Hematopoietic multipotent progenitor cell treated with erythropoietin and hydrocortisone succinate and interleukin-3 and kit ligand, for 4 days (in vitro differentiated cells): Measurements from ENCODE around the gene CPT1C.

Experiments used
- DNase-seq: peaks from one replicate; pipeline ENCODE4 v3.0.0-alpha.2; 2015

The CPT1C gene

DNA sequence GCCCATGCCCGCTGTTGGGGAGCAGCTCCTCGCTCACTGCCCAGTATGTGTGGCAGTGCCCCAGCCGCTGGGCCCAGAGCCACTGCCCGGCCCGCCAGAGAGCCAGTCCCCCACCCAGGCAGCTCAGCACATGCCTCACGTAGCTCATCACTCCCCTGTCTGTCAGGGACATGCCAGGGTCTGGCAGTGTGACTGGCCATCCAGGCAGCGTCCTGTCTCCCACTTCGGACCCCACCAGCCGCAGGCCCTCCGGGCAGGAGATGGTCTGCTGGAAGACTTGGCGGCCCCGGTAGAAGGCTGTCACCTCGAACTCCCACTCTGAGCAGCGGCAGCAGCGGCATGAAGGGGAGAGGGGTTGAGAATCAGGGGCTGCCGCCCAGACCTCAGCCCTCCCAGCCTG is 28.9 kb upstream of the CPT1C start:
- no peak for DNase-seq

DNA sequence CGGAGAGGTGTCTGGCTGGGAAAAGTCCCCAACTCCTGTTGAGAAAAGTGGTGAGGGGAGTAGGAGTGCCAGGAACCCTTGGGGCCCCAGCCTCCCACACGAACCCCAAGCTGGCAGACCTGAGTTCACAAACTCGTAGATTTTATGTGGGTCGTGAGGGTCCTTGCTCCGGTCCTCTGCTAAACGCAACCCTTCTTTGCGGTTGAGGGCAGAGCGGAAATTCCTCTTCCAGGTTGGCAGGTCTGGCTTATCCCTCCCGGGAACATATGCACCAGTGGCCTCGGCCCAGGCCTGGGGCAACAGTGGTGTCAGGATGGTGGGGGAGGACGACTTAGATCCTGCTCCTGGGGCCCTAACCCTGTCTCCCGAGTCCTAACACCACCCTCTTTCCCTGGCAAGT is 27.7 kb upstream of the CPT1C start:
- DNase-seq = no peak

DNA sequence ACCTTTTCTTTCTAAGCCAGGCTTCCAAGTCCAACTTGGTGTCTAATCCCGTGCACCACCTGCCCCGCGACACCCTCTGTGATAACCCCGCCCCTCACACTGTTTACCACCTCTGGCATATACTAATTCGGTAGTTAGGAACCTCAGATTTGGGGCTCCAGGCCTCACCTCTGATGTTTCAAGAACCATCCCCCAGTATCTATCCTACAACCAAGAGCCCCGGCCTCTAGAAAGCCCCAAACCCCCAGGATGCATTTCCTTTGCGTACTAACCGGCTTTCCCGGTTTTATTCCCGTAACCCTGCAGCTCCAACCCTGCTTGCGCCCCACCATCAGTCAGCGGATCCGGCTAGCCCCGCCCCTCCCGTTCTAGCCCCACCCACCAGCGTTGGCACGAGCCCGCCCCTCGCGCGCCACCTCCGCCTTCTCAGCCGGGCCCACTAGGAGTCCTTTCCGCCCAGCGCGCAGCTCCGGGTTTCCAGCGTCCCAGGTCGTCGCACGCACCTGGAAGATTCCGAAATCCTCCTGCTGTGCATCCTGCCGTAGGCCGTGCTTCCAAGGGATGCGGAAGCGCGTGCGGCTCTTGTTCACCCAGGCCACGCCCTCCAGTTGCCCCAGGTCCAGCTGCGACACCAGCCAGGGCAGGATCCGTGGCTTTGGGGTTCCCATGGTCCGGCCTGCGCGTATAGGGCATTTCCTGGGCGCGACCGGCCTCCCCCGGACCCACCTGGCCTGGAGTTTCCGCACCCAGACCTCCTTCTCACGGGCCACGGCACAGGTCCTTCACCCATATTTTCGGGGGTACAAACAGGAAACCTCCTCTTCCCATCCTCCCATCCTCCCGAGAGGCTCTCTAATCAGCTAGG is 26.5 kb upstream of the CPT1C start:
- peak; percentile 90 for DNase-seq

DNA sequence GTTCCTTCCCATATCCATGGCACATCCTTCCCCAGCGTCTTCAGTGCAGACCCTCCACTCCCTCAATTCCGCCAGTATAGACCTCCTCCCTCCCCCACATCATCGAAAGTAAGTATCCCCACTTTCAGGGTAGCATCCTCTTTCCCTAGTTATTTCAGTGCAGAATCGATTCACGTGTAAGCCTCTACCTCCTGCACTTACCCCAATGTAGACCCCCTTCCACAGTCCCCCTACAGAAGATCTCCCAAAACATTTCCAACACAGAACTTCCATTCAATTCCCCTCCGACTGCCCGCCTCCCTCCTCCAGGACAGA is 25.9 kb upstream of the CPT1C start:
- DNase-seq = peak; percentile 23

DNA sequence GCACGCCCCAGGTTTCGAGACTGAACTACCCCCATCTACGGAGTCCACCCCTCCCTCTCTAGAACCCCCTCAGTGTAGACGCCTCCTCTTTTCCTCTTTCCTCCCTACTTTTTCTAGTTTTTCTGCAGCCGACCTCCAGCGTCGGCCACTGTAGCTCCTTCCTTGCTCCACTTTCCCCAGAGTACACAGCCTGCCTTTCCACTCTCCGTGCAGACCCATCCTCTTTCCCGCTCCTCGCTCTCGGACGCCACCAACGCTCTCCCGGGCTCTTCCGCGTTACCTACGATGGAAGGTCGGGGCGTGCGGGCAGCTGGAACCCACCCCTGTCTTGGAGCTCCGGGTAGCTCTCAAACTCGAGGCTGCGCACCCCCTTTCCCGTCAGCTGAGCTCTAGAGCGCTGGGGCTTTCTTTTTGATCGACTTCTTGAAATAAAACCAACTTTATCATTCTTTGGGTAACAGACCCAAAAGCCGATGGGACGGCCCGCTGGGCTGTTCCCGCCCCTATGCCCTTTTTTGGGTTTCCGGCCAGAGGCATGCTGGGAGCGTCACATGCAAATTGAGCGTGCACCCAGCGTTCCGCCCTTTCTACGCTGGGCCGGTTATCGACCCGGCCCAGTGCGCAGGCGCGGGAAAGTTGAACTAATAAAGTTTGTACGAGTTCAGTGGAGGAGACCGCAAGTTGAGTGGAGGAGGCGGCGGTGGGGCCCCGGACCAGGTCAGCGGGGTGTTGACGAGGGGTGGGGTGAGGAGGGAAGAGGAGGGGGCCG is 25.4 kb upstream of the CPT1C start, which contains the start of the genes BCL2L12 and IRF3:
BCL2L12 (plus strand) TSS at position 583 of the 769 bp plus-strand sequence. CDS start 760 bp downstream, outside the sequence.
IRF3 (minus strand) TSS at position 507 of the 769 bp plus-strand sequence. CDS start 1,019 bp downstream, outside the sequence.
- DNase-seq = peak; percentile 99

DNA sequence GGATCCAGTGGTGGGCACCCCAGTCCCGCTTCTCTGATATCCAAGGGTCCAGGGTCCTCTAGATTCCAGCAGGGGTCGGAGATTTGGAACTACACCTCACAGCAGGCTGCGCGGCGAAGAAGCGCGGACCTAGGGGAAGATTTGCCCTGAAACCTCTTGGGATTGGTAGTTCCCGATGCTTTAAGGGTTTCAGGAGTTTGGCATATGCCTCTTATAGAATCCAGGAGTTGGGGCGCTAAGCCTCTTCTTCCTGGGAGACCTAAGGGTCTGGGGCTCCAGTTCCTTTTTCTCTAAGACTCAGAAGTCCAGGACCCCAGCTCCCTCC is 24.8 kb upstream of the CPT1C start:
- DNase-seq = no peak

DNA sequence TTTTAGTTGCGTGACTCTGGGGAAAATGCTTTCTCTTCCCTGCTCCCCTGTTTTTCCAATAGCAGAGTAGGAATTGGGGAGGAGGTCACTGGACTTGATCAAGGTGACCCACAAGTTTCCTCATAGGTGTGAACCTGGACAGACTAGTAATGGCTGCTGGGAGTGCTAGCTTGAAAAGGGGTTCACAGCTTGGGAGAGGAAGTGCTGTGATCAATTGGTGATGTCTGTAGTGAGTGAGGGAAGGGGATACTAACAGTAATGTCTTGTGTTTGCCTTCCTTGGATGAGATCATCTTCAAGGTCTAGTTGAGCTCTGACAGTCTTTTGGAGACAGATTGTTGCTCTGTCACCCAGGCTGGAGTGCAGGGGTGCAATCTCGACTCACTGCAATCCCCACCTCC is 23.4 kb upstream of the CPT1C start:
- no peak for DNase-seq

DNA sequence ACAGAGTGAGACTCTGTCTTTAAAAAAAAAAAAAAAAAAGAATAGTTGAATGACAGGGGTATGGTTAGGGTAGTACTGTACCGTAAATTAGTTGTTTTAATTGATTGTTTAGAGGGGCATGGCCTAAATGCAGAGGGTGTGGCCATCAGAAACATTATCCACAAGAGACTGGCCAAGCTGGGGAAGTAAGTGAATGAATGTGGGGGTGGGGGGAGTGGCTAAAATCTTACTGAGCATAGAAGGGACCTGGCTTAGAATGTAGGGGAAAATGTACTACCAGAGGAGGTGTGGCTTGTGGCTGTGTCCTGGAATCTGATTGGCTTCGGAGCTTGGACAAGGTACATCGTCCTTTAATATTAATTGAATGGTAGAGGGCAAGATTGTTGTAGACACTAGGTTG is 21.4 kb upstream of the CPT1C start:
- DNase-seq = no peak

DNA sequence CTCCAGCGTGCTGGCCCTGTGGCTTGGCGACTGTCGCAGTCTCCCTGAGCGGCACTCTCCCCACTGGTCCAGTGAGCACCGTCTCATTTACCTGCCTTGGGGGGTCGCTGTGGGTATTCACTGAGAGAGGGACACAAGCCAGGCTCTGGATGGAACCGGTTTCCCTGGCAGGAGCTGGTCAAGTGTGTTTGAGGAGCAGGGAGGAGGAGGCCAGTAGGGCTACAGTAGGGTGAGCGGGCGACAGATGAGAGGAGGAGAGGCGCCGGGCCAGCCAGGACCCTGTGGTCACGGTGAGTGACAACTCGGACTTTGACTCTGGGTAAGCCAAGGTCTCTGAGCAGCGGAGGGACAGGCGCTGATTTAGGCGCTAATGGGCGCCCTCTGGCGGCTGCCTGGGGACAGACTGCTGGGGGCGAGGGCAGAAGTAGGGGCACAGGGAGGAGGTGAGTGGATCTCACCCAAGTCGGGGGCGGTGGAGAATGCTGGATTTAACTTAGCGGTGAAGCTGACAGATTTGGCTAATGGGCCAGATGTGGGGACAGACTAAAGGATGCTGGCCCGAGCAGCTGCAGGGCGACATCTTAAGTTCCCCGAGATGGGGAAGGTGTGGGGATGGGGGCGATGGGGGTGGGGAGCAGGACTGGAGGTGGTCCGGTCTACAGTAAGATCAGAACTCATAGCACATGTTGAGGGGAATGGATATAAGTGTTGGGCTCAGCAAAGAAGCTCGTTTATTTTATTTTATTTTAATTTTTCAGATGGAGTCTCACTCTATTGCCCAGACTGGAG is 18.6 kb upstream of the CPT1C start:
- DNase-seq = peak; percentile 85

DNA sequence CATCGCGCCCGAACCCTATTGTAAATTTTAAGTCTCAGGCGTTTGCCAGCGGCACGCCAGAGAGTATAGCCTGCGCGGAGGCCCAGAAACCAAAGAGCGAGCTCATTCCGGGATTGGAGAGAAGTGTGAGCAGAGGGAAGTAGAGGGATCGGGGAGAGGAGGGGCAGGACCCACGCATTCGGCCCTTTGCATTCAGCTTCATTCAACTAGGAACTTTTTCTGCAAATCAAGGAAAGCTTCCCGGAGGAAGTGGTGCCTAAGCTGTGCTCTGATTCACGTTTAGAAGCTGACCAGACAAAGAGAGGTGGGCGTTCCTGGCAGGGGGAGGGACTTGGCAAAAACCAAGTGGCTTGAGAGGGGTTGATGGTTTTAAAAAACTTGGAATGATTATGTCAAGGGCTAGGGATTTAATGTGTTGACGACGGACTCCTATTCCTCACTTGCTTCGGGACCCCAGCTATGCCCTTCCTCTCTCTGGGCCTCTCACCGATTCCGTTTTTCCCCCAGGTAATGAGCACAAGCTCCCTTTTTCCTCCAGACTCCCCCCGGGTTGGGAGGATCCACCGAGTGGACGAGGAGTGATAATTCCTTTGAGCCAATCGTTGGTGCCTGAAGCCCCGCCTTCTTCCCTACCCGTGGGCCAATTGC is 14.7 kb upstream of the CPT1C start:
- DNase-seq = peak; percentile 94

DNA sequence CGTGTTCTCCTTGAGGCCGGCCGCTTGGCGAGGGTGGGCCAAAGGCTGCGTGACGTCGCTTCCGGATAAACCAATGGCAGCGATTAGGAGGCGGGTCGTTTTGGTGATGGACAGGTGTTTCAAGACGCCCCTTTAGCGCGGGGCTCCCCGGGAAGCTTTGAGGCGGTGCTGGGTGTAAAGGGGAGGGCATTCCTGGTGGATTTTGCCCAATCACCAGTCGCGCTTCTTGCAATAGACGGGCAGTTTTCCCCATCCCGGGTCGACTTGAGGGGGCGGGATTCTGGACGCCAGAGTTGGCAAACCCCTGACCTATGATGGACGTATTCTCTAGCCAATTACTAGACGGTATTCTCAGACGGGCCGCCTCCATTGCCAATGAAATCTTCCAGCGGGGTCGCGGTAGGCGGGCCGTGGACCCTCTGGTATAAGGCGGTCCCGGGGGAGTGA is 14.1 kb upstream of the CPT1C start:
- peak; percentile 100 for DNase-seq

DNA sequence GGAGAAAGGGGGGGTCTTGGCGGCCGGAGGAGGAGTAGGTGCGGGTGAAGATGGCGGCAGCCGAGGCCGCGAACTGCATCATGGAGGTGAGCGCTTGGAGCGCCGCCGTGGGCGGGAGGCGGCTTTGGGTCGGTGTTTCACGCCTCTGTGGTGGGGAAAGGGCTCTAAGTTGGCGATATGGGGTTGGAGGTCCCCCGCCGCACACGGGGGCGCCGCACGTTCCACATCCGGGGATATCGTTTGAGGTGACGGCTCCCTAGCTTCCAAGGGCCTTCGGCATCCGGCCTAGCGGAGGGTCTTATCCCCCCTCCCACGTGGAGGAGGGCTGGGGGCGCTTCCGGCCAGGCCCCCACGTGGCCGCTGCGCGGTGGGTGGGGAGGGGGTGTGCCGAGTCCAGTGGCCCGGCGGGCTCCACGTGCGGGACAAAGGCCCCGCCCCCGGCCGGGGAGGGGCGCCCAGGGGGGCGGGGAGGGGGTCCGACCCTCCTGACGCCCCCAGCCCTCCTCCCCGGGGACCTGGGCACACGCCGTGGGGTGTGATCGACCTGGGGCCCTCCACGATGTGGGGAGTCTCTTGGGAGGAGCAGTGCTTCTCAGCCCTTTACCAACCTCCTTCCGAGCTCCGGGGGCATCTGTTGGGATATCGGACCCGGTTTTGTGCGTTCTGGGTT is 13.6 kb upstream of the CPT1C start, which contains the start of gene PRMT1:
PRMT1 (plus strand) TSS at position 41 of the 670 bp plus-strand sequence; CDS start at position 51, 10 bp downstream.
- peak; percentile 67 for DNase-seq

DNA sequence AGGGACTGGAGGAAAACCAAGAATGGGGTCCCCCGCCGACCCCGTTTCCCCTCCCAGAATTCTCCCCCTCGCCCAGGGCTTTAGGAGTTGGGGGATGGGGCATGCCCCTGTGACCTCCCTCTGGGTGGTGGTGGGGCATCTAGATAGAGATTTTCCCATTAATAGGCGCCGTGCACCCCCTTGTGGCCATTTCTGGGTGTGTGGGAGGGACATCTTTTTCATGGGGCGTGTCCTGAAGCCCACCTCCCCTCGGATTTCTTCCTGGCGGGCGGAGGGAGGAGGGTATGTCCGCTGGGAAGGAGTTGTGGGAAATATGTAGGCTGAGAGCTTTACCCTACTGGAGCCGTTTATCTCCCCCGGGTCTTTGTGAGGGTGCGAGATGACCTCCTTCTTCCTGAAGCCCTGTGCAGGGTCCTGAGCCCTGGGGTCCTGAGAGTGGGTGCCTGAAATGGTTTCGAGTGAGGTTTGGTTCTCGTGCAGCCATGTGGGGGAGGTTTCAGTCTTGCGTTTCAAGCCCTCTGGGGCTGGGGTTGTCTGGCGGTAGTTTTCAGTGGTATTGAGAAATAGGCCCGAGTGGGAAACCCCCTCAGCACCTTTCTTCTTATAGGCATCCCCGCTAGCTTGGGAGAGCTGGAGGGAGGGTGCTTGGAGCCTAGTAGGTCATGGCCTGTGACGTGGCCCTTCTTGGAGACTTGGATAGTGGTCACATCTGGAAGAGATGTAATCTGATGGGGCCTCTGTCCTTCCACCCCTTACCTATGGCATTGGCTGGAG is 12.8 kb upstream of the CPT1C start:
- peak; percentile 92 for DNase-seq

DNA sequence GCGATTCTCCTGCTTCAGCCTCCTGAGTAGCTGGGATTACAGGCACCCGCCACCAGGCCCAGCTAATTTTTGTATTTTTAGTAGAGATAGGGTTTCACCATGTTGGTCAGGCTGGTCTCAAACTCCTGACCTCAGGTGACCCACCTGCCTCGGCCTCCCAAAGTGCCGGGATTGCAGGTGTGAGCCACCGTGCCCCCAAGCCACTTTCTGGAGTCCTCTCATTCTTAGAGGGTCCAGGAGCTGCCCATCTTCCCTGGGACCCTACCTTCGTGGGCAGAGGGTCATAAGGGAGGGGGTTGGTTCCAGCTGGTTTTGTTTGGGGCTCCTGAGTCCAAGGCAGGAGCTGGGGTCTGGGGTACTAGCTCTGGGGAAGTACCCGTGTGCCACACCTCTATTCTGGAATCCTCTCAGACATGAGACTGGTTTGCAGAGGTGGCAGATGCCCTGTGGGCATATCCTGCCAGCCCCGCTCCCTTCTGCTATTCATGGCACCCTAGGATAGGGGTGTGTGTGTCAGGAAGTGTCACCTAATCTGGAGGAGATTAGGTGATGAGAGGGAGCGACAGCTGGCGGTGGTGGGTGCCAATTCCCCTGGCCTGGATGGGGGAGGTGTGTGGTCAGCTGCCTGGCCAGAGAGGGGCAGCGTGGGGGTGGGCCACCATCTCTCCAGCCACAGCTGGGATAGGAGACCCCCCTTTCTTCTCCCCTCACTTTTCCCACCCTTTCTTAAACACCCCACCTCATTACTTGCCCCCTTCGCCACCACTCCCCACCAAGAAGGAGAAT is 11.7 kb upstream of the CPT1C start:
- no peak for DNase-seq

DNA sequence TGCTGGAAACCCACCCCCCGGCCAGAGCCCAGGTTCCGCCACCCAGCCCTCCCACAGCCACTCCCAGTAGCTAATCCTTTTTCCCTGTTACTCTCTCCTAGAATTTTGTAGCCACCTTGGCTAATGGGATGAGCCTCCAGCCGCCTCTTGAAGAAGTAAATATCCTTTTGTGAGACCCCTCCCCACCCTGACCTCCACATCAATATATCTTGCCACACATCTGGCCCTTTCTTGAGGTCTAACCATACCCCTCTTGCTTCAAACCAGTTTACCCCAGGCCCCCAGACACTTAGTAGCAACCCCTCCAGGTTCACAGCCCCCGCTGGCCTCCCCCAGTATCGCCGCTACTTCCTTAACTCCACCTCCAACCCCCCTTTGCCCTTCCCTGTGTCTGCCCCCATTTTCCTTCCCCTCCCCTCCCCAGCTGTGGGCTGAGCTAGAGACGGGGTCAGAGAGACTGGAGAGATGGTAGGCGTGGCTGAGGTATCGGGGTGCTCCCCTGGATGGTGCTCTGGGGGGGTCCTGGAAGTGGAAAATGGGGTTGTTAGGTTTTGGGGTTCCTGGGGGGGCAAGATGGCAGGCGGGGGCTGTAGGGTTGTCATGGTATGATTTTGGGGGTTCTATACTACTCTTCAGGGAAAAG is 11.0 kb upstream of the CPT1C start:
- DNase-seq = no peak

DNA sequence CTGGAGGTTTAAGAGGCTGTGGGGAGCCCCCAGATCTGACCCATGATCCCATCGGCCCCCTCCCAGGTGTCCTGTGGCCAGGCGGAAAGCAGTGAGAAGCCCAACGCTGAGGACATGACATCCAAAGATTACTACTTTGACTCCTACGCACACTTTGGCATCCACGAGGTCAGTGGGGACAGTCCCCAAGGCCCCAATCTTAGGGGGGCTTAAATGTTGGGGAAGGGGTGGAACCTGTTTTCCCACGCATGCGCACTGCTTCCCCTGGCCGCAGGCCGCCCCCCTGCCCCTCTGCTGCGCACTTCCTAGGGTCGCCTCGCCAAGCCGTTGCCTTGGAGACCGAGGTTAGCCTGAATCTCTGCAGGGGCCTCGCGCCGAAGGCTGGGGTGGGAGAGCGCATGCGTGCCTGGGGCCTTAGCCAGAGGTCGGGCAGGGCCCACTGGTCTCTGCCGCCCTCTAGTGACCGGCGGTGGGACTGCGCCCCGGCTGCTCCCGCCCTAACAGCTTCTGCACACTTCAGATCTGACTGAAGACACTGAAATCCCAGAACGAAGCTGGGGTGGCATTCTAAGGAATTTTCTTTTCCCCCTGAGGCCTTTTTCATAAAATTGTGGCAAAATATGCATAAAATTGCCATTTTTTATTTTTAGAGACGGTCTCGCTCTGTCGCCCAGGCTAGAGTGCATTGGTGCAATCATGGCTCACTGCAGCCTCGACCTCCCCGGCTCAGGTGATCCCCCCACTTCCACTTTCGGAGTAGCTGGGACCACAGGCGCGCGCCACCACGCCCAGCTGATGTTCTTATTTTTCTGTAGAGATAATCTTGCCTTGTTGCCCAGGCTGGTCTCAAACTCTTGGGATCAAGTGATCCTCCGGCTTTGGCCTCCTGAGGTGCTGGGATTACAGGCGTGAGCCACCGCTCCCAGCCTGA is 10.2 kb upstream of the CPT1C start:
- peak; percentile 95 for DNase-seq

DNA sequence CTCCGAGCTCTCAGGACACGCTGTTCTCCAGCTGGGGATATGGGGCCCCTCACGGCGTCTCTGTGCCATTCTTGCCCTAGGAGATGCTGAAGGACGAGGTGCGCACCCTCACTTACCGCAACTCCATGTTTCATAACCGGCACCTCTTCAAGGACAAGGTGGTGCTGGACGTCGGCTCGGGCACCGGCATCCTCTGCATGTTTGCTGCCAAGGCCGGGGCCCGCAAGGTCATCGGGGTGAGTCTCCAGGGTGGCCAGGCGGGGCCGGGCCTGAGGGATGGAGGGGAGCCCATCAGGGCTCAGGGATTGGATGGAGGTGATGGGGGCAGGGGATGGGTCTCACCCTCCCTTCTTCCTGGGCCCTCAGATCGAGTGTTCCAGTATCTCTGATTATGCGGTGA is 9.1 kb upstream of the CPT1C start:
- no peak for DNase-seq

DNA sequence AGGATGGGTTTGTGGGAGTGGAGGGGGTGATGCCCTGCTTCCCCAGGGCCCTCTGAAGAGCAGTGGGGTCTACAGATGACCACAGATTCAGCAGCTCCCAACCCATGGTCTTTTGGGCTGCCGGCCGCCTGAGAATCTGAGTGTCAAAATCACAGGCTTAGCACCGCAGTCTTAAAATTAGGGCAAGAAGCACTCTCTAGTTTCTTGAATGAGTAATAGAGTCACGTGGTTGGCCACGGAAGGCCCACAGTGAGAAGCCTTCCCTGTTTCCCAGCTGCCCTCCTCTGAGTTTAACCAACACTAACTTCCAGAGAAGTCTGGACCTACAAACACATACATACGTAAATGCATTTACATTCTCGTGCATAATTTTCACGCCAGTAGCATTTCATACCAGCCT is 8.6 kb upstream of the CPT1C start:
- no peak for DNase-seq

DNA sequence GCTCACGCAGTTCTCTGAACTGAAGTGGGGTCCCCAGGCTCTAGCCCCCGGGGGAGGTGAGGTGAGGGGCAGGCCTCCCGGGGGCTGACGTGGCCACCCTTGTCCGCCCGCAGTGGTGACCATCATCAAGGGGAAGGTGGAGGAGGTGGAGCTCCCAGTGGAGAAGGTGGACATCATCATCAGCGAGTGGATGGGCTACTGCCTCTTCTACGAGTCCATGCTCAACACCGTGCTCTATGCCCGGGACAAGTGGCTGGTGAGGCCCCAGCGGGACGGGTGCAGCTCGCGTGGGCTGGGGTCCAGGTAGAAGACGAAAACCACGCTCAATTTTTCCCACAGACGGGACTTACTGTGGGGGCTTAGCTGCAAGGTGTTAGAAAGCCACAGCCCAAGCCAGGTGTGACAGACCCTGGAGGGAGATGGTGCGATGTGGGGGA is 7.1 kb upstream of the CPT1C start:
- DNase-seq = no peak
